HG03520 (cell line): ENCODE data around the gene CMTR1.
"Not testable (repeated sequence)": the region's sequence is repeated elsewhere in the genome, so short reads cannot be mapped to it uniquely, and the experiment has no call there.

ENCODE experiments used
- ATAC-seq: cut with Tn5 transposase; IDR thresholded peaks from one replicate; pipeline ENCODE4 v1.9.1; 2021; ENCODE audit warnings: mild to moderate bottlenecking, moderate library complexity; ENCODE audit not compliant: unreplicated experiment

Gene CMTR1, protein sequence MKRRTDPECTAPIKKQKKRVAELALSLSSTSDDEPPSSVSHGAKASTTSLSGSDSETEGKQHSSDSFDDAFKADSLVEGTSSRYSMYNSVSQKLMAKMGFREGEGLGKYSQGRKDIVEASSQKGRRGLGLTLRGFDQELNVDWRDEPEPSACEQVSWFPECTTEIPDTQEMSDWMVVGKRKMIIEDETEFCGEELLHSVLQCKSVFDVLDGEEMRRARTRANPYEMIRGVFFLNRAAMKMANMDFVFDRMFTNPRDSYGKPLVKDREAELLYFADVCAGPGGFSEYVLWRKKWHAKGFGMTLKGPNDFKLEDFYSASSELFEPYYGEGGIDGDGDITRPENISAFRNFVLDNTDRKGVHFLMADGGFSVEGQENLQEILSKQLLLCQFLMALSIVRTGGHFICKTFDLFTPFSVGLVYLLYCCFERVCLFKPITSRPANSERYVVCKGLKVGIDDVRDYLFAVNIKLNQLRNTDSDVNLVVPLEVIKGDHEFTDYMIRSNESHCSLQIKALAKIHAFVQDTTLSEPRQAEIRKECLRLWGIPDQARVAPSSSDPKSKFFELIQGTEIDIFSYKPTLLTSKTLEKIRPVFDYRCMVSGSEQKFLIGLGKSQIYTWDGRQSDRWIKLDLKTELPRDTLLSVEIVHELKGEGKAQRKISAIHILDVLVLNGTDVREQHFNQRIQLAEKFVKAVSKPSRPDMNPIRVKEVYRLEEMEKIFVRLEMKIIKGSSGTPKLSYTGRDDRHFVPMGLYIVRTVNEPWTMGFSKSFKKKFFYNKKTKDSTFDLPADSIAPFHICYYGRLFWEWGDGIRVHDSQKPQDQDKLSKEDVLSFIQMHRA

DNA sequence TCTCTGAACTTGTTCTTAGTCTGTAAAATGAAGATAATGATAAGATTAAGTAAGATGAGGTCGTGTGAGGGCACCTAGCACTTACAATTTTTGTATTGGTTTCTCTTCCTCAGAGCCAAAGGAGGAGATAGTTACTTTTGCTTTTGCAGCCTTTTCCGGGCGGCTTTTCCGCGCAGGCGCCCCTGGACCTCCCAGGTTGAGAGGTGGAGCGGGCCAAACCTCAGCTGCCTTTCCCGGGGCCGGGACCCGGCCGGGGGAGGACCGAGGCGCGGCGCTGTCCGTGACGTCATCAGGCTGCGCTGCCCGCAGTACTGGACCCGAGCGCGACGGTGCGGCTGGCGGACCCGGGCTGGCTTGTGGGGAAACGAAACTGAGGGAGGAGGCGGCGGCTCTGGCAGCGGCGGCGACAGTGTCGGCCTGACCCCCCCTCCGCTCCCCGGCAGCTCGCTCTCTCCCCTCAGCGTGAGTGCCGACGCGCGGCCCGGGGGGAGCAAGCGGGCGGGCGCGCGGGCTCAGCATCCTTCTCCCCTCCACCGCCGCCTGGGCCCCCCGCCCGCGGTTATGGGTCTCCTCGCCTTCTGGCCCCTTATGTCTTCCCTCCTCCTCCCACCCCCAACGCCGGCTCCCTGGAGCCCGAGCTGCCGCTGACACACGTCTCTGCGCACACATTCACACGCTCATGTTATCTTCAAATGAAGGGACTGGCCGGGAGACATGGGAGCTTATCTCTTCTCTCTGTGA lies at the start of gene CMTR1:
CMTR1 (plus strand) TSS at position 306 of the 741 bp plus-strand sequence. CDS start 2,409 bp downstream, outside the sequence.
- ATAC-seq = peak; percentile 79

DNA sequence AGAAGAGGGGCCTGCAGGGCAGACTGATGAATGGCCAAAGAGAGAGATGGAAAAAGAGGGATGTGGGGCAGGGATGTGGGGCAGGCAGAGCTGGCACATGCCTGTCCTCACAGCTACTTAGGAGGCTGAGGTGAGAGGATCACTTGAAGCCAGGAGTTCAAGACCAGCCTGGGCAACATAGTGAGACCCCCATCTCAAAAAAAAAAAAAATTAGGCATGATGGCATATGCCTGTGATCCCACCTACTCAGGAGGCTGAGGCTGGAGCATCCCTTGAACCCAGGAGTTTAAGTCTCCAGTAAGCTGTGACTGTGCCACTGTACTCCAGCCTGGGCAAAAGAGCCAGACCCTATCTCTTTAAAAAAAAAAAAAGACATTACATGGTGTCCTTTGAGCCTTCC lies 44.4 kb upstream of the CMTR1 start:
- no peak for ATAC-seq

DNA sequence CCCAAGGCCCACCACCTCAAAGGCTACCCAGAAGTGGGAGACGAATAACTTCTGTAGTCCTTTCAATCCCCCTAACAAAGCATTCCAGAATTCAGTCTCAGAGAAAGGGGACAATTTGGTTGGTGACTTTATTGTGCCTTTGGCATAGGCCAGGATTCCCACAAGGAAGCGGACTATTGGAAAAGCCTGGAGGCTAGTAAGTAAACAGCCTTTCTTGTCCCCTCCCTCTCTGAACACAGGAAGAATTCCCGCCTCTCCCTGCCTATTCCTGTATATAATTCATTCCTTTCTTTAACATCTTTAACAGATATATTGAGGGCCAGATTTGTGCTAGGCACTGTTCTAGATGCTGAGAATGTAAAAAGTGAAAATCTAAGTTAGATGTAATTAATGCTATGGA lies 43.2 kb upstream of the CMTR1 start:
- ATAC-seq = no peak

DNA sequence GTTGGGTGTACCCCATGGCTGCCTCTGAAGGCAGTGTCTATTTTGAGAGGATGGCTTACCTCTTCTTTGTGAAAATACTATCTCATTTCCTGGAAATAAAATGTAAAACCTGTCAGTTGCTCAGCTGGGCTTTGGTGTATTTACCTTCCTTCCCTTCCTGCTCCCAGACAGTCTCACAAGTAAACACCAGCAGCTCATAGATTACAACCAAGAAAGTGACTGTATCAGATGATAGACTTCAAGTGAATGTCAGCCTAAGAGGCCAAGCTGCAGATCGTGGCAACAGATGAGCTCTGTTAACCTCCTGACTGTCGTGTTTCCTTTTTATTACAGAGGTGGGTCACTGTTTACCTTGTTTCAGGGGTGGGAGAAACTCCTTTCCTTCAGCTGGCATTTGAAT lies 41.9 kb upstream of the CMTR1 start:
- no peak for ATAC-seq

DNA sequence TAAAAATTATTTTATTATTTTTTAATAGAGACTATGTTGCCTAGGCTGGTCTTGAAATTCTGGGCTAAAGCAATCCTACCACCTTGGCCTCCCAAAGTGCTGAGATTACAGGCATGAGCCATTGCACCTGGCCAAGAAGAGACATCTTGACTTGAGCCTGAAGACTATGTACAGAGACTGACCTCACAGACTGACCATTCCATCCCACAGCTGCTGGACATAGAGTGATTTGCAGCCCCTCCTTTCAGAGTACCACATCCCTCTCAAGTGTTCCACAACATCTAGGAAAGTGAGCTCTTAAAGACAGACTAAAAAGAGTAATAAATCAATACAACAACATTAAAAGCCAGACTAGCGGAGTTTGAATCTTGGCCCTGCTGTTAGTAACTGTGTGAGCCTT lies 40.2 kb upstream of the CMTR1 start:
- ATAC-seq = no peak

DNA sequence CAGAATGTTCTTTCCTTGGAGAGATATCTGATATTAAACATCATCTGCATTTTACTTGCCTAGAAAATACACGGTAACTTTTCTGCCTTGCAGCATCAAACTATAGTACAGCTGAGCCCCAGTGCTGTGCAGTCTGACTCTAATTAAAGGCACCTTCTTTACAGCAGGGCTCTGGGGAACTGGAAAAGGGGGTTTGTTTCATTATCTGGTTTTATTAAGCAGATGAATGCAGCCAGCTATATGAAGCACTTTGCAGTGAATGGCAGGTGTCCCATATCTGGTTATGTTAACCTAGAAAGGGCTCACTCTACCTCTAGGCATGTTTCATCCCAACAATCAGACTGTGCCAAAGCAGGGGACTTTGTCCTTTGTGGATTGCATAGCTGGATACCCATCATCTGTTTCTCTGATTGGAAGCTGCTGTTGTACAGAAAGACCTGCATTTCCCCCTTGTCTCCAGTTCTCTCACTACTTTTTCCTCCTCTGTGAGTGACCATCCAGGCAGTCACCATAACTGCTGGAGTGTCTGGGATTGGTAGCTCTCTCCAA lies 39.6 kb upstream of the CMTR1 start:
- ATAC-seq = no peak

DNA sequence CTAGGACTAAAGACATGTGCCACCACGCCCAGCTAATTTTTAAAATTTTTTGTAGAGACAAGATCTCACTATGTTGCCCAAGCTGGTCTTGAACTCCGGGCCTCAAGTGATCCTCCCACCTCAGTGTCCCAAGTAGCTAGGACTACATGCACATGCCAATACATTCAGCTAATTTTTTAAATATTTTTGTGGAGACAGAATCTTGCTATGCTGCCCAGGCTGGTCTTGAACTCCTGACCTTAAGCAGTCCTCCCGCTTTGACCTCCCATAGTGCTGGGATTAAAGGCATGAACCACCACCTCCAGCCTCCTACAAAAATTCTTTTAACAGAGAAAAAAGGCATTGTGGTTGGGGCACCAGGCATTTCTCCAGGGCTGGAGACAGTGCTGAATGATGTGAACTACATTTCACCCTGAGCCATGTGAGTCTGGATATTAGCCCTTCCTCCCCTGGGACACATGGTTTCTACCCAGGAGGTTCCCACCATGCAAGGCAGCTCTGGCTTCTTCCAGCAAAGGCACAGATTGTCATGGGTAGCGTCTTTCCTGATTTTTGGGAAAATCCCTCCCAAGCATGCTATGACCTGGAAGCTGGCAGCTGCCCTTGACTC lies 36.3 kb upstream of the CMTR1 start:
- ATAC-seq = no peak

DNA sequence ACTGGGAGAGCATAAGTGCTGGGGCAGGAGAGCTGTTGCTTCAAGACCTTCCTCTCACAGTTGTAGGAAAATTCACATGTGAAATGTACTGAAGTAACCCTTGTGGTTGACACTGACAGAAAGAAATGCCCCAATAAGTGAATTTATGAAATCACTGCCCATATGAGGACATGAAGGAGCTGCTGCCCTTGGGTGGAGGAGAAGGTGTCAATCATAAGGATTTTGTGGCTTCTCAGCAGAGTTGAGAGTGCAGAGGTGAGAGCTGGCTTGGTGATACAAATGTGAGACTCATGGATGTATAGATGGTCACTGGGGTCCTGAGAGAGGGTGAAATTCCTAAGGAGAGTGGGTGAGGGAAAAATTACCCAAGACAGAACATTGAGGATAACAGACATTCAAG lies 33.9 kb upstream of the CMTR1 start:
- ATAC-seq = no peak

DNA sequence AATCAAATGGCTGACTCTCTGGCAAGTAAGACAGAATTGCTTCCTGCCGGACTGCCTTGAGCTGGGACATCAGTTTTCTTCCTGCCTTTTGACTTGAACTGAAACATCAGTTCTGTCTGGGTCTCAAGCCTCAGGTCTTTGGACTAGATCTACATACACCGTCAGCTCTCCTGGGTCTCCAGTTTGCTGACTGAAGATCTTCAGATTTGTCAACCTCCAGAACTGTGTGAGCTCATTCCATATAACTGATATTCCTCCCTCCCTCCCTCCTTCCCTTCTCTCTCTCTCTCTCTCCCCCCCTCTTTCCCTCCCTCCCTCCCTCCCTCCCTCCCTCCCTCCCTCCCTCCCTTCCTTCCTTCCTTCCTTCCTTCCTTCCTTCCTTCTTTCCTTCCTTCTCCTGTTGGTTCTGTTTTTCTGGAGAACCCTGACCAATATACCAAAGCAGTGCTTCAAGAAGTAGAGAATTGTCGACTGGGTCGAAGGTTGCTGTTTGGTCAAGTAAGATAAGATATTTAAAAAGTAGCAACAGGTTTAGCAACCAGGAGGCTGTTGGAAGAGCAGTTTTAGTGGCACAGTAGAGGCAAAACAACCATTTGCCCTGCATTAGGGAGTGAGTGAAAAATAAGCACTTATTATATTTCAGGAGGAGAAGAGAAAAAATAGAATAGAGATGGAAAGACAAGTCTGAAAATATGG lies 33.1 kb upstream of the CMTR1 start:
- ATAC-seq = no peak

DNA sequence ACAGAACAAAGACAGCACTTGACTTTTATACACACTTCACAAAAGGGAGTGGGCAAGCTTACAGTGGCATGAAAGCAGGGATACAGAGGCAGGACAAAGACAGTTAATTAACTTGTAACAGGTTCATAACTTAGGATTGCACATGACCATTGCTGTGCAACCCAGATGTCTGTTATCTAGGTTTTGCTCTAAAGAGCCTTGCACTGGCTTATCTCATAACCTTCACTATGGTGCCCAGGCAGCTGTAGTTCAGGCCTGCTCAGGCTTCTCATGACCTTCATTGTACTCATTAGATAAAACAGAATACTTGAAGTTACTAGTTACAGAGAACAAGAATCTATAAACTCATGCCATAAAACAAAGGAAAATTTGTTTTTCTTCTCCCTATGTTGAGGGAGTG lies 31.4 kb upstream of the CMTR1 start:
- not testable (repeated sequence) for ATAC-seq

DNA sequence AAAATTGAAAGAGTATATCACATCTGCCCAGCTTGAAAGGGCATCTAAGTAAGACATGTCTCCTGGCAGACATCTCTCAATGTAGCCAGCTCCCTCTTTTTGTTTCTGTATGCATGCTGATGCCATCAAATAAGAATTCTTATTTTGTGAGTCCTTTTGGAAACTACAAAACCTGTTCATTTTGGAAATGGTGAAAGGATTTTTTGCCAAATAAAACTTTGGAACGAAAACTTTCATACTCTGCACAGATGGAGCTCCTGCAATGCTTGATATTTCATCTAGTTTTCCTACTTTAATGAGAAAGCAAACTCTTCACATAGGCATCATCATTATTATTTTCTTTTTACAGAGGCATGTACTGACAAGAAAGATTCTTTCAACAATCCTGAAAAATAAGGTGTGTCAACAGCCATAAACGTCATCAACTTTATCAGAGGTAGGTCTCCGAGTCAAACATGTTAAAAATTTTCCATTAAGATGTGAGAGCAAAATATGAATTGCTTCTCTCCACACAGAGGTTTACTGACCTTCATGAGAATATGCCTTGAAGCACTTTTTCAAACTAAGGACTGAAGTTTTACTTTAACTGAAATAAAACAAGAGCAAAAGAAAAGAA lies 26.2 kb upstream of the CMTR1 start:
- ATAC-seq = no peak

DNA sequence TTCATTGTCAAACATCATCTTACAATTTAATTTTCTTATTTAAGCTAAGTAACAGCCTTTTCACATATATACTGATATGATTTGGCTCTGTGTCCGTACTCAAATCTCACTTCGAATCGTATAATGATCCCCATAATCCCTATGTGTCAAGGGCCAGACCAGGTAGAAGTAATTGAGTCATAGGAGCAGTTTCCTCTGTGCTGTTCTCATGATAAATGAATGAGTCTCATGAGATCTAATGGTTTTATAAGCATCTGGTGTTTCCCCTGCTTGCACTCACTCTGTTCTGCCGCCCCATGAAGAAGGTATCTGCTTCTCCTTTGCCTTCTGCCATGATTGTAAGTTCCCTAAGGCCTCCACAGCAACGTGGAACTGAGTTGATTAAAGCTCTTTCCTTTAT lies 25.1 kb upstream of the CMTR1 start:
- no peak for ATAC-seq

DNA sequence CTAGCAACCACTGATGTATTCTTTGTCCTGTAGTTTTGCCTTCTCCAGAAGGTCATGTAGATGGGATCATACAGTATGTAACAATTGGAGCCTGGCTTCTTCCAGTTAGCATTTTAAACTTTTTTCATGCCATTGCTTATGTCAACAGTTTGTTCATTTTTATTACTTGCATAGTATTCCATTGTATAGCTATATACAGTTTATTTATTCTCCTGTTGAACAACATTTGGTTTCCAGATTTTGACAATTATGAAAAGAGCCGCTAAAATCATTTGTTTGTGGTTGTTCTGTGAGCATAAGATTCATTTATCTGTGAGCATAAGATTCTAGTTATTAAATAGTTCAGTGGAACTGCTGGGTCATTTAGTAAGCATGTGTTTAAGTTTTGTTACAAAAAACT lies 23.5 kb upstream of the CMTR1 start:
- ATAC-seq = no peak

DNA sequence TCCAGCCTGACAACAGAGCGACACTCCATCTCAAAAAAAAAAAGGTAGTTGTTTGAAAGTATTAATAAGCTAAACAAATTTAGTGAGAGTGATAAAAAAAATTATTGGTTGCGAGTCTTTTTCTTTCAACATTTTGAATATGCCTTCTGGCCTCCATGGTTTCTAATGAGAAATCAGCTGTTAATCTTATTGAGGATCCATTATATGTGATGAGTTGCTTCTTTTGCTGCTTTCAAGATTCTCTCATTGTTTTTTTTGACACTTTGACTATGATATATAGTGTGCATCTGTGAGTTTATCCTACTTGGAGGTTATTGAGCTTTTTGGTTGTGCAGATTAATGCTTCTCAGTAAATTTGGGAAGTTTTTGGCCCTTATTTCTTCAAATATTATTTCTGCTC lies 15.6 kb upstream of the CMTR1 start:
- ATAC-seq = no peak

DNA sequence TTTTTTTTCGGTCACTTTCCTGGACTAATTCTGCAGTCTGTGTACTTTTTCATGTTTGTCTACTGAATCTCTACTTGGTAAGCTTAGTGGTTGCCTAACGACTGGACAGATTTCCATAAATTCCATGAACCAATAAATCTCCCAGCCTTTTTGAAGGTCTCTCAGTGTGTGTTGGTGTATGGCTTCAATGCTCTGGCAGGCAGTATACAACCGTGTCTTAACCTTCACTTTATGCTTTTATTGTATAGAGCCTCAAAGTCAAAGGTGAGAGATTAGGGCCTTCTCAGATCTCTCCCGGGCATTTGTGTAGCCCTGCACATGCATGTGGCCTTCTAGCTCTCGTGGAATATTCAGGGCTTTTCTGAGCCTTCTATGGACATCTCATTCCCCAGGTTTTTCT lies 14.3 kb upstream of the CMTR1 start:
- no peak for ATAC-seq

DNA sequence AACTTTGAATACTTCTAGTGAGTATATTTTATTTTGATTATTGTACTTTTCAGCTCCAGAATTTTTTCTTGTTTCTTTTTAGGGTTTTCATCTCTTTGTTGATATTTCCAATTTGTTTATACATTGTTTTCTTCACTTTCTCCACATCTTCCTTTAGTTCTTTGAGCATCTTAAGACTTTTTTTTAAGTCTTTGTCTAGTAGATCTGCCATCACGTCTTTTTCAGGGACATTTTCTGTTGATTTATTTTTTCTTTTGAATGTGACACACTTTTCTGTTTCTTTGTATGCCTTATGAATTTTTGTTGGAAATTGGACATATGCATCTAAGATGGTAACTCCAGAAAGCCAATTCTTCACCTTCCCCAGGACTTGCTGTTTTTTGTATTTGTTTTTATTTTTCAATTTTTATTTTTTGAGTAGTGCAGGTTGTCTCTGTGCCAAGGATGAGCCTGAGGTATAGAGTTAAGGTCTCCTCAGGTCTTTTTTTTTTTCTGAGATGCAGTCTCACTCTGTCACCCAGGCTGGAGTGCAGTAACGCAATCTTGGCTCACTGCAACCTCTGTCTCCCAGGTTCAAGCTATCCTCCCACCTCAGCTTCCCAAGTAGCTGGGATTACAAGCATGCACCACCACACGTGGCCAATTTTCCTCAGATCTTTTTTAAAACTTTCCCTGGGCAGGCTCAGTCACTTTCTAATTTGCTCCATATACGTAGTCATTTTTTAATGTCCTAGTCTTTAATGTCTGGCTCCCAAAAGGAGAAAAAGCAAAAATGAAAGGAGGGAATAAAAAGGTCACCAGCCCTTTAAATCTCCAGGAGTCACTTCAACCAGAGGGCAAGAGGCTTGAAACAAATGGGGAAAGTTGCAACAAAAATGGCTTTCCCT lies 6.7 kb upstream of the CMTR1 start:
- no peak for ATAC-seq

DNA sequence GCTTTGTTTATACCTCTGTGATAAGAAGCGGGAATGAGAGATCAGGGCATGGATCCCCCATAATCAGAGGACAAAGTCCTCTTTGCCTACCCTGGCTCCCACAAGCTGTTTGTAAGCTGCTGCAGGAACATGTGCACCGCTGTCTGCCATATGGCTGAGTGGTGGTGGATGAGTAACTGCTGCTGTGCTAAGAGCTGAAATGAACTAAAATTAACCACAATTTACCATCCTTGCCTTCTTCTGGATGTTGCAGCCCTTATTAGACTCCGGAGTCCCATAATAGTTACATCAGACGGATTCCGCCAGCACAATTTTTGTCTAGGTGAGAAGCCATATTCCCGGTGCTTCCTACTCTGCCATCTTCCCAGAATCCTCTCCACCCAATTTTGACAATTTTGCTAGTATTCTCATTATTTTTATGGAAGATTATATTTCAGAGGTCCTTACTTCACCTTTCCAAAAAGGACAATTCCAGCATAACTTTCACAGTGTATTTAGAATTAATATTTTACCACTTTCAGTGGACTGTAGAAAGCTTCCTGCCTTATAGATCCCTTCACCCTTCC lies 6.0 kb upstream of the CMTR1 start:
- no peak for ATAC-seq

DNA sequence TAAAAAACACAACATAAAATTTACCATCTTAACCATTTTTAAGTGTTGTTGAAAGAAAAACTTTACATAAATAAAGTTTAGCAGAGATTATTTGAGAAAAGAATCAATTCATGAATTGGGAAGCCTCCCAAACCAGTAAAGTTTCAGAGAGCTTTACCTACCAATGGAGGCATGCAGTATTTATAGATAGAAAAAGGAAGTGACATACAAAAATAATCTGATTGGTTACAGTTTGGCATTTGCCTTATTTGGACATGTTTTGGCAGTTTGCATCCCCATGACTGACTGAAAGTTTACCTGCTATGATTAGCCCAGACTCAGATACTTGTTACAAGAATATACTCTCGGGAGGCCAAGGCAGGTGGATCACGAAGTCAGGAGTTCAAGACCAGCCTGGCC lies 3.7 kb upstream of the CMTR1 start:
- no peak for ATAC-seq

DNA sequence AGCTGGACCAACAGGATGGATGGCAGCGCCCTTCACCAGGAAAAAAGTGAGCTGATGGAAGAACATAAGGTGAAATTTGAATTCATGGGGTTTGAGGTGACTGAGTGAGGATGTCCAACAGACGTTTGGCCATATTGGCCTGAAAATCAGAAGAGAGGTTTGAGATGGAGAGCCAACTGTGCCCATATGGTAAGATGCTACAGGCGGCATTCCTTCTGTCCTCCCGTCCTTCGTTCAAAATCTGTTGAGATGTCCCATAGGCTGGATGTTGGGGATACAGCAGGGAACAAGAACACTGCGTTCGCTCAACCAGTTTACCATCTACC lies 468 bp upstream of the CMTR1 start:
- ATAC-seq = no peak
